ENCODE results near the gene STK24. TPM values are rescaled to one million over a fixed set of nuclear protein-coding genes. Genes with fewer than 3 reads are reported as not detected.

The STK24 gene
- total RNA-seq, 1 donor from 2014 or later = 168 TPM

DNA sequence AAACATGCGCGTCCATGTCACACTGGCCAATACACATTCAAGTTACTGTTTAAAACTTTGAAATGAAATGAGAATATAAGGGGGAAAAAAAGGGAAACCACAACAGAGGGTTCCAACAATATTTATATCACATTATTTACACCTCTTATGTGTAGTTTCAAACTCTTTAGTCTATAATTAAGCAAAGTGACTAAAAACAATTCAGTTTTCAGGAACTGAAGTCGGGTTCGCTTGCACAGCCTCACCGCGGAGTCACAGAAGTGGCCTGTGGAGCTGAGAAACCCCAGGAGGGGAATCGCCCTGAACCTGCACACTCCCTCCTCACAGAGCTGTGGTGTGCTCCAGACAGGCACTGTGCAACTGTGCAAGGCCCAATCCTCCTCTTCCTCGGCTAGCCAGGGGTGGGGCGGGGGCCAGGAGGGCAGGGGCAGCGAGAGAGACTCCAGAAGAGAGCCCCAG lies 75.9 kb downstream of the STK24 start:
- TF ChIP-seq, protein P1, sequence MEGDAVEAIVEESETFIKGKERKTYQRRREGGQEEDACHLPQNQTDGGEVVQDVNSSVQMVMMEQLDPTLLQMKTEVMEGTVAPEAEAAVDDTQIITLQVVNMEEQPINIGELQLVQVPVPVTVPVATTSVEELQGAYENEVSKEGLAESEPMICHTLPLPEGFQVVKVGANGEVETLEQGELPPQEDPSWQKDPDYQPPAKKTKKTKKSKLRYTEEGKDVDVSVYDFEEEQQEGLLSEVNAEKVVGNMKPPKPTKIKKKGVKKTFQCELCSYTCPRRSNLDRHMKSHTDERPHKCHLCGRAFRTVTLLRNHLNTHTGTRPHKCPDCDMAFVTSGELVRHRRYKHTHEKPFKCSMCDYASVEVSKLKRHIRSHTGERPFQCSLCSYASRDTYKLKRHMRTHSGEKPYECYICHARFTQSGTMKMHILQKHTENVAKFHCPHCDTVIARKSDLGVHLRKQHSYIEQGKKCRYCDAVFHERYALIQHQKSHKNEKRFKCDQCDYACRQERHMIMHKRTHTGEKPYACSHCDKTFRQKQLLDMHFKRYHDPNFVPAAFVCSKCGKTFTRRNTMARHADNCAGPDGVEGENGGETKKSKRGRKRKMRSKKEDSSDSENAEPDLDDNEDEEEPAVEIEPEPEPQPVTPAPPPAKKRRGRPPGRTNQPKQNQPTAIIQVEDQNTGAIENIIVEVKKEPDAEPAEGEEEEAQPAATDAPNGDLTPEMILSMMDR (IDR thresholded peaks at IDR 0.05; ENCODE audit: insufficient read depth, low read length, severe bottlenecking) = no peak
- Histone ChIP-seq H3K27me3 (ENCODE audit: control insufficient read depth, insufficient read depth, low read length) (no peaks in the 10 kb centered on the region), H3K4me3 (ENCODE audit: low read depth, low read length) (no peak overlapping the region), H3K36me3 (ENCODE audit: control insufficient read depth, insufficient read depth, low read length) (peaks cover 32% of the 10 kb centered on the region)
- no peak for FAIRE-seq
- DNase-seq (ENCODE audit: low read depth) = no peak

DNA sequence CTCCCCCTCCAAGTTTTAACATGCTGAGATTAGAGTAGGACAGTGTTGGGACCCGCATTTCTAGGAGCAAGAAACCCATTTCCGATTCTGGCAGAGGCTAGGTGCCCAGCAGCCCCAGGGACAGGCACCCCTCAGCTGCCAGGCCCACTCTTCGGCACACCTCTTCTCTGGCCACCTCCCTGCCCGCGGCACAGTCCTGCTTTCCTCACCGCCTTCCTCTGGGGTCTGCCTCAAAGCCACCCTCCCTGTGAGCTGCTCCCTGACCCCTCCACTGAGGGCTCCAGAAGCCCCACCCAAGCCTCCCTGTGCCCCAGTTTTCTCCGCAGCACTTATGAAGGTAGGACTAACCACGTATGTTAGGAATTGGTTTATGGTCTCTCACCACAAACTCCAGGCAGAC lies 79.9 kb downstream of the STK24 start:
- no peak overlapping the region for H3K4me3 ChIP-seq (ENCODE audit: low read depth, low read length)
- no peaks in the 10 kb centered on the region for H3K27me3 ChIP-seq (ENCODE audit: control insufficient read depth, insufficient read depth, low read length)
- no peak for DNase-seq (ENCODE audit: low read depth)
- peaks cover 20% of the 10 kb centered on the region for H3K36me3 ChIP-seq (ENCODE audit: control insufficient read depth, insufficient read depth, low read length)
- TF ChIP-seq, protein P1 (IDR thresholded peaks at IDR 0.05; ENCODE audit: insufficient read depth, low read length, severe bottlenecking) = no peak
- peak; percentile 7 for FAIRE-seq

DNA sequence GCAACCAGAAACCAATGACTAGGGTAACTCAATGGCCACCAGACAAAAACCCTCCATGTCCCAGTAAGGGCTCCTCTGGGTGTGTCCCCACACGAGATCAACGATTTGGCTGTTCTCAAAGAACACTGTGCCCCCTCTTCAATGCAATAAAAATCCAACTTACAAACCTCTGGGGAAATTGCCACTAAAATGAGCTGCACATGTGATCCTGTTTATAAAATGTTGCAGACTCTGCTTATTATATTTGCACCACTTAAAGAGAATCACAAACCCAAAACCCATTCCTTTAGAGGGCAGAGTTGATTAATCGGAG lies 80.5 kb downstream of the STK24 start:
- DNase-seq (ENCODE audit: low read depth) = no peak
- peaks cover 20% of the 10 kb centered on the region for H3K36me3 ChIP-seq (ENCODE audit: control insufficient read depth, insufficient read depth, low read length)
- FAIRE-seq = no peak
- no peaks in the 10 kb centered on the region for H3K27me3 ChIP-seq (ENCODE audit: control insufficient read depth, insufficient read depth, low read length)
- no peak overlapping the region for H3K4me3 ChIP-seq (ENCODE audit: low read depth, low read length)
- TF ChIP-seq, protein P1 (IDR thresholded peaks at IDR 0.05; ENCODE audit: insufficient read depth, low read length, severe bottlenecking) = no peak

DNA sequence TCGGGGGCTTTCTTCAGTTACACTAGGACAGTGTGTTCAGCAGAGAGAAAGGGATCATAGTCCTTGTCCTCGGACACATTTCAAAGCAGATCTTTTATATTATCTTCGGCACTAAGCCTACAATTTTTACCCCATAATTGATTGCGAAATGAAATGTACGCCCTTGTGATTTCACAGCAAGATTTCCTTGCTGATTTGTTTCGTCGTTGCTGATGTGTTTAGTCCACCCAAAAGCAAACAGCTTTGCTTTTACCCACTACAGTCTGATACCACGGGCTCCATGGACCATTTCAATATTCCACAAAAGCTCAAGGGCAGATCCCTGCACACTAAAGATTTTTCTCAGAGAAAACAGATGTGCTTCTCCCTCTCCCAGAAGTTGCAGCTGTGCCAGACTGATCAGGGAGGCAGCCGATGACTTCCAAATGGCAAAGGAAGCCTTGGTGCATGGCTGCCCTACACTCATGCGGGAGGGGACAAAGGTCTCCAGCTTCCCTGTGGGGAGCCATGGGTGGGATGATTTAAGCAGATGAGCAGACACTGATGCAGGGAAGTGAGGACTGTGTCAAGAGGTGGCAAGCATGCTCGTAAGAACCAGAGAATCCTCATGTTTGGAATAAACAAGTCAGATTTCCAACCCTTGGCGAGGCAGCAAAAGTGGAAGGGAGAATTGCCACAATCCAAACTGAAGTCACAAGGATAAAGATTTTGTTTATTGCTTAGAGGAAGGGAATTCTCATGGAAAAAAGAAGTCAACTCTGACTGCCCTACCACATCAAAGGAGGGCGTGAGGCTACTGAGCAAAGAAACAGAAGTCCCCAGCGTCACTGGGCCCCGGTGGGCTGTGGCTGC lies 81.1 kb downstream of the STK24 start:
- Histone ChIP-seq H3K36me3 (ENCODE audit: control insufficient read depth, insufficient read depth, low read length) (peaks cover 20% of the 10 kb centered on the region), H3K27me3 (ENCODE audit: control insufficient read depth, insufficient read depth, low read length) (no peaks in the 10 kb centered on the region), H3K4me3 (ENCODE audit: low read depth, low read length) (no peak overlapping the region)
- FAIRE-seq (no peak), DNase-seq (ENCODE audit: low read depth) (no peak)
- TF ChIP-seq, protein P1 (IDR thresholded peaks at IDR 0.05; ENCODE audit: insufficient read depth, low read length, severe bottlenecking) = no peak

DNA sequence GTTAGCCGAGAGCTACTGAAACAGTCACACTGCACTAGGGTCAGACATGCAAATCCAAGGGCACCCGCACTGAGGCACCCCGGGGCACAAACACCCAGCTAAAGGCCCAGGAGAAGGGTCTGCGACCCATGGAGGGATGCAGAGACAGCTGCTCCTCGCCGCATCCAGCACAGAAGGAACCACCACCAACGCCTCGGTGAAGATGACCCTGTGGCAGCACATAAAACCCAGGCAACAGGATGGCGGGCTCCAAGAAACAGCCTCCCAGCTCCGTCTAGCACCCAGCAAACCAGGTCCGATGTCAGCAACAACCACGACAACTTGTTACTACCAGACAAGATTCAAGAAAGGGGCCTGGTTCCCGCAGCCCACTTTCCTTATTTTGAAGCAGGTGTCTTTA lies 82.1 kb downstream of the STK24 start:
- DNase-seq (ENCODE audit: low read depth) (no peak), FAIRE-seq (no peak)

More for the DNA sequence above, 82.1 kb downstream of the STK24 start:
- Histone ChIP-seq H3K27me3 (ENCODE audit: control insufficient read depth, insufficient read depth, low read length) (no peaks in the 10 kb centered on the region), H3K36me3 (ENCODE audit: control insufficient read depth, insufficient read depth, low read length) (peaks cover 17% of the 10 kb centered on the region), H3K4me3 (ENCODE audit: low read depth, low read length) (no peak overlapping the region)
- TF ChIP-seq, protein P1 (IDR thresholded peaks at IDR 0.05; ENCODE audit: insufficient read depth, low read length, severe bottlenecking) = no peak
